Right lobe of liver (tissue), 6 donors: ENCODE results near the gene GSG1. TPM values are rescaled to one million over a fixed set of nuclear protein-coding genes. Genes with fewer than 3 reads are reported as not detected.

ENCODE experiments used
- ATAC-seq, 4 donors: fragments of 200-7000 bp; cut with Tn5 transposase; one replicate each; pipeline ENCODE4 v1.9.1; 2020; ENCODE audit warnings: mild to moderate bottlenecking in 4 of 4, moderate library complexity in 4 of 4
- DNase-seq, 3 donors: peaks; one replicate each; pipeline ENCODE4 v3.0.0-alpha.2; 2020
- H3K27ac ChIP-seq, 3 donors: fragments of 200-600 bp; one replicate each; pipeline ENCODE4 v1.8.0; 2022
- H3K27me3 ChIP-seq, 2 donors: fragments of 200-600 bp; one replicate each; pipeline ENCODE4 v1.8.0; 2022
- H3K36me3 ChIP-seq, 4 donors: fragments of 200-600 bp; sonication (generic) in 1 of 4; one replicate each; pipeline versions ENCODE4 v1.5.1 to v1.8.0; 2017 to 2022; ENCODE audit warnings: control low read depth in 1 of 4
- H3K4me1 ChIP-seq, 4 donors: fragments of 200-600 bp; sonication (generic) in 1 of 4; one replicate each; pipeline versions ENCODE4 v1.5.1 to v1.8.0; 2017 to 2022; ENCODE audit warnings: control low read depth in 1 of 4
- H3K4me3 ChIP-seq, 3 donors: fragments of 200-600 bp; one replicate each; pipeline ENCODE4 v1.8.0; 2022
- H3K9me3 ChIP-seq, 4 donors: fragments of 200-600 bp; sonication (generic) in 1 of 4; one replicate each; pipeline versions ENCODE4 v1.5.1 to v1.8.0; 2017 to 2022; ENCODE audit warnings: control low read depth in 1 of 4
- POLR2A ChIP-seq: fragments of 450-650 bp; IDR thresholded peaks from one replicate; pipeline ENCODE4 v1.6.1; 2017; ENCODE audit warnings: antibody characterized with exemption, mild to moderate bottlenecking
- WGBS: methylation state at CpG from one replicate; pipeline ENCODE4 v1.1.6; 2018; ENCODE audit warnings: low coverage, low lambda C conversion rate; ENCODE audit not compliant: insufficient coverage; ENCODE audit errors: missing lambda C conversion rate; 5-methylcytosine and 5-hydroxymethylcytosine counted together
- intact Hi-C, 2 donors: fragments of 100-400 bp; cut with DNase I; formaldehyde crosslinking; loops; one replicate each; pipeline versions ENCODE4 v1.11.2 to v1.14.1; 2022
- total RNA-seq, 6 experiments: library from RNA; depleted of rRNA in 2 of 6; stranded (reverse); fragments of >200 nt in 2 of 6; fragmentation: NEBNext Ultra II Directional in 3 of 6; extraction: Animal tissue kit (Norgen Biotek cat#: 25700) in 3 of 6; gene quantifications; one replicate each; pipeline versions ENCODE4 v1.1.0 to v1.2.4, GENCODE V29; 2016 to 2023
- TF ChIP-seq, protein P1 (sequence below), 4 donors: fragments of 200-600 bp in 3 of 4; fragments of 450-650 bp in 1 of 4; IDR thresholded peaks; one replicate each; pipeline versions ENCODE4 v1.5.1 to v1.8.0; 2016 to 2022; ENCODE audit warnings: antibody characterized with exemption in 4 of 4, mild to moderate bottlenecking in 2 of 4
- donor health status: DM: no; HTN: yes; CAD: no.
- donor health status: DM: no; HTN: no; CAD: no.
- donor health status: DM: no; HTN: no; CAD: no.
- donor health status: DM: no; HTN: yes; CAD: no.
- donor health status: DM: no; HTN: yes; CAD: no.

Gene GSG1
- total RNA-seq, 6 experiments from 2014 or later = not detected

DNA sequence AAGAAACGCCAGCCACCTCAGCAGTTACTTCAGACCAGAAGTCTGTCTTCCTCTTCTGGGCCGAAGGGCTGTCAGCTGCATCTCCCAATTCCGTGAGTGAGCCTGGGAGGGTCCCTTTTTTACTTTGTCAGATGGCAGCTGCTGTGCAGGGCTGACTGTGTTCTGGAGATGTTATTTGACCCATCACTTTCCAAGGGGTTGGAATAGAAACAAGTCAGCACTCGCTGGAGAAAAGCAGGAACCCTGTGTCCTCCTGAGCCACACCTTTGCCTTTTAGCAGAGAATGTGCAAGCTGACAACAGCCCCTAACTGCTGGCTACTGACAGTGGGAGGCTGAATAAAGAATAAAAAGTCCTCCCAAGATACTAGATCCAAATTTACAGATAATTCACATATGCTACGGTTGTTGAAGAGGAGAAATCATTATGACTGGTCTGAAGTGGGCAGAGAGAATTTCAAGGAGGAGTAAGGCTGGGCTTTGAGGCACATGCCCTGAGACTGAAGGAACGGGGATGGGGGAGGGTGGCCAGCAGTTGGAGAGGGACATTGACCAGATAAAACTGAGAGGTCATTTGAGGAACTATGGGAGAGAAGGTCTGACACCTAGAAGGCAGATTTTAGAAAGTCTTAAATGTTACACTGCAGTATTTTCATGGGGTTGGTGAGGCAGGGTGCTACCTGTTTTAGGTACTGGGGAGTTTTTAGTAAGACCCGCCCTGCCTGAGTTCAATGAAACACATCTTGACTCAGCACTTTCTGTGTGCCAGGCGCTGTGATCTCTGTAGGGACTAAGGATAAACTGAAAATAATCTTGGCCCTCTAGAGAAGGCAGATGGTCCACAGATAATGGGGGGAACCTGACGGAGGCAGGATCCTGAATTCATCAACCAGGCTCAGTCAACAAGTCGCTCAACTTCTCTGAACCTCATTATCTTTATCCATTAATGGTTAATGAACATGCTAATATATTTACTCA lies 31.9 kb downstream of the GSG1 start:
- no peak for ATAC-seq
- Histone ChIP-seq H3K4me1 (no peaks in the 10 kb centered on the region), H3K36me3 (no peaks in the 10 kb centered on the region), H3K9me3 (no peaks in the 10 kb centered on the region), H3K4me3 (no peak overlapping the region), H3K27ac (no peak overlapping the region), H3K27me3 (no peaks in the 10 kb centered on the region)
- 80% methylated on average over 9 of the region's 10 CpGs for WGBS
- intact Hi-C loops = no loop called here
- no peak for DNase-seq
- TF ChIP-seq, protein P1, sequence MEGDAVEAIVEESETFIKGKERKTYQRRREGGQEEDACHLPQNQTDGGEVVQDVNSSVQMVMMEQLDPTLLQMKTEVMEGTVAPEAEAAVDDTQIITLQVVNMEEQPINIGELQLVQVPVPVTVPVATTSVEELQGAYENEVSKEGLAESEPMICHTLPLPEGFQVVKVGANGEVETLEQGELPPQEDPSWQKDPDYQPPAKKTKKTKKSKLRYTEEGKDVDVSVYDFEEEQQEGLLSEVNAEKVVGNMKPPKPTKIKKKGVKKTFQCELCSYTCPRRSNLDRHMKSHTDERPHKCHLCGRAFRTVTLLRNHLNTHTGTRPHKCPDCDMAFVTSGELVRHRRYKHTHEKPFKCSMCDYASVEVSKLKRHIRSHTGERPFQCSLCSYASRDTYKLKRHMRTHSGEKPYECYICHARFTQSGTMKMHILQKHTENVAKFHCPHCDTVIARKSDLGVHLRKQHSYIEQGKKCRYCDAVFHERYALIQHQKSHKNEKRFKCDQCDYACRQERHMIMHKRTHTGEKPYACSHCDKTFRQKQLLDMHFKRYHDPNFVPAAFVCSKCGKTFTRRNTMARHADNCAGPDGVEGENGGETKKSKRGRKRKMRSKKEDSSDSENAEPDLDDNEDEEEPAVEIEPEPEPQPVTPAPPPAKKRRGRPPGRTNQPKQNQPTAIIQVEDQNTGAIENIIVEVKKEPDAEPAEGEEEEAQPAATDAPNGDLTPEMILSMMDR (IDR thresholded peaks at IDR 0.05) = no peak
- no peak for TF ChIP-seq POLR2A

DNA sequence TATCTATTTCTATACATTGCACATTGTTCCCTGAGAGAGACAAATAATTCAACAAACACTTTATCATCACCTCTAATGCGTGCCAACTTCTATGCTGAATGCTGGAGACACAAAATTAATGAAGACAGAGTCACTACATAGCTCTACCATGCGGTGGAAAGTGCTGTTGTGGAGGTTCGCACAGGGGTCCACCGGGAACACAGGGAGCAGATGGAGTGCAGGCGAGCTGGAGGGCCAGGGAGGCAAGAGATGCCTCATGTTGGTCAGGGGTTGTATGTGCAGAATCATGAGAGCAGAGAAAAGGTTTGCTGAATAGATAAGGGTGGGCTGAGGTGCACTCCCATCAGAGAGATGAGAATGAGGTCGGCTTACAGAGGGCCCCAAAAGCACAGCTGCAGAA lies 34.1 kb downstream of the GSG1 start:
- H3K27me3 ChIP-seq = no peaks in the 10 kb centered on the region
- no peaks in the 10 kb centered on the region for H3K4me1 ChIP-seq
- no peaks in the 10 kb centered on the region for H3K36me3 ChIP-seq
- H3K9me3 ChIP-seq = no peaks in the 10 kb centered on the region
- no peak overlapping the region for H3K4me3 ChIP-seq
- intact Hi-C loops = no loop called here
- ATAC-seq = no peak
- H3K27ac ChIP-seq = no peak overlapping the region
- TF ChIP-seq, protein P1 (IDR thresholded peaks at IDR 0.05) = no peak
- TF ChIP-seq POLR2A = no peak
- WGBS = 78% methylated on average over 5 of the region's 6 CpGs
- no peak for DNase-seq

DNA sequence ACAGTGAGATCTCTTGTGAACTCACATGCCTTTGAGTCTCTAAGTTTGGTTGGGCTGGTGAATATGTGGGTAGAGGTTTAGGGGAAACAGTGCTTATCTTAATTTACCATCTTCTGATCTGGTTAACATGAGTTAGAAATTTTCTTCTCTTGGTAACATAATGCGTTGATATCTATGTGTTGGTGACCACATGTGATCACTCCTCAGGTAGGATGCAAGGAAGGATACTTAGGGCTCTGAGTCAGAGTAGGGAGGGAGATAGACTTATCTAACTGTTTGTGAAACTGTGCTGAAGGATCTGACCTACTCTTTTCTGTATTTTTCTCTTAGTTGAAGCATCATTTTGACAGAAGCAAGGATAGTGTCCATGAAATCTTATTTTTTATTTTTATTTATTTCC lies 36.1 kb downstream of the GSG1 start:
- H3K9me3 ChIP-seq = no peaks in the 10 kb centered on the region
- no peak overlapping the region for H3K4me3 ChIP-seq
- ATAC-seq (no peak), DNase-seq (no peak)
- TF ChIP-seq, protein P1 (IDR thresholded peaks at IDR 0.05) = no peak
- no peak for TF ChIP-seq POLR2A
- H3K27me3 ChIP-seq = no peaks in the 10 kb centered on the region
- H3K27ac ChIP-seq = no peak overlapping the region
- WGBS = 100% methylated on average over 1 of the region's 1 CpG
- H3K36me3 ChIP-seq = no peaks in the 10 kb centered on the region
- intact Hi-C loops = no loop called here
- H3K4me1 ChIP-seq = no peaks in the 10 kb centered on the region

DNA sequence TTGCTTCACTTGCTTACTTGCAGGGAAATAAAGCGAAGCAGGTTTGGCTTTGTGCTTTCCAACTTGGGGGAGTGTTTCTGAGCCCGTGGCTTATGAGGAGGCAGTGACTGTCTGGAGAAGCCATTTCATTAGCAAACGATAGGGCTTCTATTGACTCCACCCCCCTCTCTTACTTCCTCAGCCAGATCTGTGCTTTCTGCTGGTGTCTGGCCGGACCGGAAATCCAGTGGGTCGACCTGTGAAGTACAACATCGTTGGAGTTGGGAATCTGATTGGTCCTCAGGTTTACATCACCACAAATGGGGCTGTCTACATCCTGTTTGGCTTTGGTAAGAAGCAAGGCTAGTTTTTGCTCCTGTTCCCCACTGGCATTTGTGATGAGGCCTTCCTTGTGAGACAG lies 37.0 kb downstream of the GSG1 start:
- intact Hi-C loops = no loop called here
- H3K36me3 ChIP-seq = no peaks in the 10 kb centered on the region
- no peak overlapping the region for H3K4me3 ChIP-seq

More for the DNA sequence above, 37.0 kb downstream of the GSG1 start:
- H3K4me1 ChIP-seq = no peaks in the 10 kb centered on the region
- DNase-seq (no peak), ATAC-seq (no peak)
- 90% methylated on average over 2 of the region's 7 CpGs for WGBS
- no peaks in the 10 kb centered on the region for H3K27me3 ChIP-seq
- H3K9me3 ChIP-seq = no peaks in the 10 kb centered on the region
- TF ChIP-seq, protein P1 (IDR thresholded peaks at IDR 0.05) = no peak
- no peak for TF ChIP-seq POLR2A
- no peak overlapping the region for H3K27ac ChIP-seq
